Left renal cortex interstitium (tissue), 4 donors: ENCODE data around the gene MDN1. TPM values are rescaled to one million over a fixed set of nuclear protein-coding genes. Genes with fewer than 3 reads are reported as not detected.
"Not testable (repeated sequence)": the region's sequence is repeated elsewhere in the genome, so short reads cannot be mapped to it uniquely, and the experiment has no call there.

Source experiments
- DNase-seq, 4 donors: peaks; one replicate each; pipeline ENCODE4 v3.0.0-alpha.2; 2013; ENCODE audit warnings: low read depth in 4 of 4, low spot score in 2 of 4, missing footprints in 1 of 4
- polyA plus RNA-seq, 4 donors: library from polyadenylated mRNA; unstranded; fragments of 120-200 nt; gene quantifications; one replicate each; pipeline ENCODE4 v1.2.1, GENCODE V29; 2013; ENCODE audit not compliant: insufficient read length in 4 of 4

MDN1 gene
- polyA plus RNA-seq, 4 donors = 29.8 to 49.8 (median 38.9) TPM

GRCh38 chr6:89661559-89661958, 158.0 kb downstream of the MDN1 start:
- DNase-seq = no peak

GRCh38 chr6:89660981-89661380, 158.6 kb downstream of the MDN1 start:
- DNase-seq = no peak

DNA sequence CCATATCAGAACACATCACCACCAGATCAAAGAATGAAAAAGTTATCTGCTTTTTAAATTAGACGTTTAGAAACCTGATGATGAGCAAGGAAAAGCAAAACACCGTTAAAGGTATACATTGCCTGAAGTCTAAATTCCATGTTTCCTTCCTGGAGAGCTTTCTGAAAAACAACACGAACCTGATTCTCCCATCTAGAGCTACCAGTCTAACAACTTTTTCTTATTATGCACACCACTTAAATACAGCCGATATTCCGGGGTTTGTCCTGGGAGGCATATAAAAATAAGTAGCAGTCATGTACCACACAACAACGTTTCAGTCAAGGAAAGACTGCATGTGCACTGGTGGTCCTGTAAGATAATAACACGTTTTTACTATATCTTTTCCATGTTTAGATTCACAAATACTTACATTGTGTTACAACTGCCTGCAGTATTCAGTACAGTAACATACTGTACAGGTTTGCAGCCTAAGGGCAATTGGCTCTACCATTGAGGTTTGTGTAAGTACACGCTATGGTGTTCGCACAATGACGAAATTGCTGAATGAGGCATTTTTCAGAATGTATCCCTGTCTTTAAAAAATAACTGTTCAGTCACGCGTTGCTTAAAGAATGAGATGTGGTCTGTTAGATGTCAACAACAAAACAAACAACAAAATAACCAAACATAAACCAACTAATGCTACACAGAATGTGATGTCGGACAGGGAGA, 162.0 kb downstream of the MDN1 start:
- no peak for DNase-seq

- no peak for DNase-seq
Observed at GRCh38 chr6:89655122-89655521, 164.5 kb downstream of the MDN1 start.

DNA sequence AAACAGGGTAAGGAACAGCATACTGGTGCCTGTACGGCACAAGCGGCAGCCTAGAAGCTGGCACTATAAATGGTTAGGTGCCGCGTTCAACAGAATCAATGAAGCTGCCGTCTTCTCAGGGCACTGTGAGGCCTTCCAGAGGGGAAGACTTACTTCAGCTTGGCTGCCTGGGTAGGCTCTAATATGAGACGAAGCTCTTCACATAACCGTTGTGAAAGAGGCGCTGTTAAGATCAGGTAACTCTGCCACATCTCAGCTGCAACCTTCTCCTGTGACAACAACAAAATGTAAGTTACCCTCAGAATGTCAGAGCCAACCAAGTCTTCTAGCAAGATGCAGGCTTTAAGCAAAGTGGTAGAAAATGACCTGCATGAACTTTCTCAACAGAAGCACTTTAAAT, 169.0 kb downstream of the MDN1 start:
- no peak for DNase-seq

DNA sequence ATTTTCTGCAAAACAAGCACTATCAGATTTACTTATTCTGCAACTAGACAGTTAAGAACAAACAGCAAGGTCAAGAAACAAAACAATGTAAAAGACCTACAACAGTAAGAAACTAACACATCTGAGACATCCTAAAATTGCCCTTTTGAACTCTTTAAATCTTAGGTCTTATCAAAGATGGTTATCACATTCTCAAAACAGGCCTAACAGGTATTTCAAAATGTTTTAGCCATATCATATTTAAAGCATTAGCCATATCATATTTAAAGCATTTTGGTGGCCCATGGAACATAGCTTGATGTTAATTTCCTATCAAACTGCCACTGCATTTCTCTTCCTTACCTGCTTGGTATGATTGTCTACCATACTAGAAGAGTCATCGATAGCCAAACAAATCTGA, 169.9 kb downstream of the MDN1 start:
- no peak for DNase-seq

DNA sequence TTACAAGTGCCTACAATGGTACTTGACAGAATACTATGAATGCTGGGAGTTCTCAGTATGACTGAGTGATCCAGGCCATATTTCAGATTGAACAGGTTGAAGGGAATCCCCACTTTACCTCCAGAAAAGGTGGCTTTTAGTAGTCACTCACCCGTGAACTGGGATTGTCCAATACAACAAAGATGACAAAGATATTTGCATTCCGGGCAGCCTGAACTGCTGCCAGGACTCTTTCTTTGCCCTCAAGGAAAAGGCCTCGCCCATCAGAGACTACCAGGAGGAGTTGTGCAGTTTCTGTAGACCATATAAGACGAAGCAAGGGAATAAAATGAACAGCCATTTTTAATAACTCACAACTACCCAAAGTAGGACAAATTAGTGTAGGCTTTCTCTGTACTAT, 174.7 kb downstream of the MDN1 start:
- DNase-seq = no peak

GRCh38 chr6:89643406-89643805, 176.2 kb downstream of the MDN1 start:
- DNase-seq = no peak

DNA sequence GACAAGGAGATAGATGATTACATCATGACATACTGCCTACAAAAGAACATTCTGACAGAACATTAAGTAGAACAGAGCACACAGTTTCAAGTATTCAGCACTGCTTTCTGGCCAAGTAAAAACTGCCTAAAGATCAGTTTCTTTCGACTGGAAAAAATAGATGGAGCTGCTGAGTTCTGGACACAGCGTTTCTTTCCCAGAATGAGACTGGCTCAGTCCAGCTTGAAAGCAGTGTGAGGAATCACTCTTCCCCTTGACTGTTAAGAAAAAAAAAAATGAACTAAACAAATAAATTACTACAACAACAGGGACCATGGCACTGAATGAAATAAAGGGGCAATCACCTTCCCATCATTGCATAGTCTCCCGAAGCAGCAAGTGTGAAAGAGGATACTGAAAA, 176.6 kb downstream of the MDN1 start:
- DNase-seq = no peak

GRCh38 chr6:89641581-89641980, 178.0 kb downstream of the MDN1 start:
- not testable (repeated sequence) for DNase-seq

- DNase-seq = no peak
Observed at GRCh38 chr6:89640804-89641203, 178.8 kb downstream of the MDN1 start.

DNA sequence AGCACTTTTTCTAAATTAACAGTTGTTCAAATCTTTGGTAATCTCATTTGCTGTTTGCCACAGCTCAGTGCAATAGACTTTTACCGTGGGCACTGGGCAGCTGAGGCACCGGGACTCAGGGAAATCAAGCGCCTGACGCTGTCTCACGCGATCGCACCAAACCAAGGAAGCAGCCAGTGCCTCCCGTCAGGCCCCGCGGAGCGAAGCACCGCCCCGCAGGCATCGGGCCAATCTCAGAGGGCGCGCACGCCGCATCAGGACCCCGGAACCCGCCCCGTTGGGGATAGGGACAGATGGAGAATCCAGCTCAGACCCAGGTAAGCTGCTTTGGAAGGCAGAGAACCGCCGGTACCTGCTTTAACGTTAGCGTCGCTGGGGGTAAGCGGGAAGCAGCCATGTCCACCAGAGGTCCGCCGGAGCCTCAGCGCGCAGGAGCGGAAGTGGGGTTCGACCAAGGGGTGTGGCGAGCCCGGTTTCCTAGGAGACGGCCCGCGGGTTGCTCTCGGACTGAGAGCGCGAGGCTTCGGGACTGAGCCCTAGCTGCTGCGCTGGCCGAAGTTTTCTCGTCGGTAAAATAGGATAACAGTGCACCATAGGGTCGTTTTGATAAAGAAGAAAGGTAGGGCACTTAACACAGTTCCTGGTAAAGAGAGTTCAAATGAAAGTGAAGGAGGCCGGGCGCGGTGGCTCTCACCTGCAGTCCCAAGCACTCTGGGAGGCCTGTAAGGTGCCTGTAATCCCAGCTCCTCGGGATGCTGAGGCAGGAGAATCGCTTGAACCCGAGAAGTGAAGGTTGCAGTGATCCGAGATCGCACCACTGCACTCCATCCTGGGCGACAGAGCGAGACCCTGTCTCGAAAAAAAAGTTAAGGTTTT, 181.0 kb downstream of the MDN1 start, which contains the start of gene LYRM2:
LYRM2 (minus strand) TSS at position 428 of the 876 bp plus-strand sequence; CDS start at position 397, 31 bp downstream.
- peak; percentile 87 to 94 (median 90) for DNase-seq

DNA sequence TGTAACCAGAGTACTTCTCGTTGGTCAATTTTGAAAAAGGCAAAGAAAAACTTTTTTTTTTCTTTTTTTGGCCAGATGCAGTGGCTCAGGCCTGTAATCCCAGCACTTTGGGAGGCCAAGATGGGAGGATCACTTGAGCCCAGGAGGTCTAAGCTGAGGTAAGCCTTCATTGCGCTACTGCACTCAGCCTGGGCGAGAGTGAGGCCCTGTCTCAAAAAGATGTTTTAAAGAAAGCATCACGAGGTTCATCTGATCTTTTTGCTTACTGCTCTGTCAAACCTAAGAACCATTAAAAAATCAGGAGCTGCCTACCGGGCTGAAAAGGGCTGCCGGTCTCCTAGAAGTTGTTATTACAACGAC, 181.7 kb downstream of the MDN1 start:
- no peak for DNase-seq

DNA sequence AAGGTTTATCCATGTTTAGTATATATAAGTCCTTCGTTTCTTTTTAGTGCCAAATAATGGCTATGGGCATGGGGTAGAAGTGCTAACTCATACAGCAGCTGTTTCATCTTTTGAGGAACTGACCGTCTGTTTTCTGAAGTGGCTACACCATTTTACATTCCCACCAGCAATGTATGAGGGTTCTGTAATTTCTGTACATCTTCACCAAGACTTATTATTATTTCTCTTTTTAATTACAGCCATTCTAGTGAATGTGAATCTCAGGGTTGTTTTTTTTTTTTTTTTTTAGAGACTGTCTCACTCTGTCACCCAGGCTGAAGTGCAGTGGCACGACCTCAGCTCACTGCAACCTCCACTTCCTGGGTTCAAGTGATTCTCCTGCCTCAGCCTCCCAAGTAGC, 183.2 kb downstream of the MDN1 start:
- DNase-seq = not testable (repeated sequence)

GRCh38 chr6:89630488-89630887, 189.1 kb downstream of the MDN1 start:
- no peak for DNase-seq

GRCh38 chr6:89623749-89624148, 195.8 kb downstream of the MDN1 start:
- no peak for DNase-seq

- no peak for DNase-seq
Observed at GRCh38 chr6:89619567-89619966, 200.0 kb downstream of the MDN1 start.

GRCh38 chr6:89618026-89618425, 201.6 kb downstream of the MDN1 start:
- DNase-seq = no peak

- DNase-seq = no peak
Observed at GRCh38 chr6:89616531-89616930, 203.1 kb downstream of the MDN1 start.

GRCh38 chr6:89615882-89616281, 203.7 kb downstream of the MDN1 start:
- no peak for DNase-seq

GRCh38 chr6:89613790-89614189, 205.8 kb downstream of the MDN1 start:
- DNase-seq = no peak

GRCh38 chr6:89612121-89612520, 207.5 kb downstream of the MDN1 start:
- DNase-seq = no peak
